PFSK-1 (cell line): ENCODE measurements around the gene MYH13.

Source experiments
- POLR2AphosphoS5 ChIP-seq: IDR thresholded peaks from 2 replicates; pipeline ENCODE4 v1.6.1; 2012; ENCODE audit warnings: low read depth, mild to moderate bottlenecking, control low read depth, low read length, moderate library complexity
- TF ChIP-seq, protein P1 (sequence below), 2 experiments: IDR thresholded peaks; 2 replicates each; pipeline versions ENCODE4 v1.6.1 to v1.8.0; 2011 to 2012; ENCODE audit warnings: low read depth in 2 of 2, low read length in 2 of 2, control low read depth in 1 of 2, inconsistent platforms in 1 of 2, mild to moderate bottlenecking in 1 of 2, moderate library complexity in 1 of 2; ENCODE audit not compliant: insufficient read depth in 1 of 2

GRCh38 chr17:10278218-10278617 is 94.6 kb downstream of the MYH13 start:
- TF ChIP-seq, protein P1, sequence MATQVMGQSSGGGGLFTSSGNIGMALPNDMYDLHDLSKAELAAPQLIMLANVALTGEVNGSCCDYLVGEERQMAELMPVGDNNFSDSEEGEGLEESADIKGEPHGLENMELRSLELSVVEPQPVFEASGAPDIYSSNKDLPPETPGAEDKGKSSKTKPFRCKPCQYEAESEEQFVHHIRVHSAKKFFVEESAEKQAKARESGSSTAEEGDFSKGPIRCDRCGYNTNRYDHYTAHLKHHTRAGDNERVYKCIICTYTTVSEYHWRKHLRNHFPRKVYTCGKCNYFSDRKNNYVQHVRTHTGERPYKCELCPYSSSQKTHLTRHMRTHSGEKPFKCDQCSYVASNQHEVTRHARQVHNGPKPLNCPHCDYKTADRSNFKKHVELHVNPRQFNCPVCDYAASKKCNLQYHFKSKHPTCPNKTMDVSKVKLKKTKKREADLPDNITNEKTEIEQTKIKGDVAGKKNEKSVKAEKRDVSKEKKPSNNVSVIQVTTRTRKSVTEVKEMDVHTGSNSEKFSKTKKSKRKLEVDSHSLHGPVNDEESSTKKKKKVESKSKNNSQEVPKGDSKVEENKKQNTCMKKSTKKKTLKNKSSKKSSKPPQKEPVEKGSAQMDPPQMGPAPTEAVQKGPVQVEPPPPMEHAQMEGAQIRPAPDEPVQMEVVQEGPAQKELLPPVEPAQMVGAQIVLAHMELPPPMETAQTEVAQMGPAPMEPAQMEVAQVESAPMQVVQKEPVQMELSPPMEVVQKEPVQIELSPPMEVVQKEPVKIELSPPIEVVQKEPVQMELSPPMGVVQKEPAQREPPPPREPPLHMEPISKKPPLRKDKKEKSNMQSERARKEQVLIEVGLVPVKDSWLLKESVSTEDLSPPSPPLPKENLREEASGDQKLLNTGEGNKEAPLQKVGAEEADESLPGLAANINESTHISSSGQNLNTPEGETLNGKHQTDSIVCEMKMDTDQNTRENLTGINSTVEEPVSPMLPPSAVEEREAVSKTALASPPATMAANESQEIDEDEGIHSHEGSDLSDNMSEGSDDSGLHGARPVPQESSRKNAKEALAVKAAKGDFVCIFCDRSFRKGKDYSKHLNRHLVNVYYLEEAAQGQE (IDR thresholded peaks at IDR 0.05; ENCODE audit: insufficient read depth in 1 of 2, low read depth in 2 of 2, low read length in 2 of 2): no peak
- TF ChIP-seq POLR2AphosphoS5: no peak
